Trophoblast cell (in vitro differentiated cells and primary cell): ENCODE results near the gene PLS1.

Experiments used
- DNase-seq, 2 donors: peaks; one replicate each; pipeline ENCODE4 v3.0.0-alpha.2; 2016
- H2AFZ ChIP-seq: 2 replicates; pipeline ENCODE4 v1.6.1; 2013; ENCODE audit warnings: low read length, moderate library complexity, mild to moderate bottlenecking; ENCODE audit not compliant: insufficient read depth, poor library complexity
- H2AK5ac ChIP-seq: 2 replicates; pipeline ENCODE4 v1.6.1; 2013; ENCODE audit warnings: mild to moderate bottlenecking, low read length
- H2BK120ac ChIP-seq: 2 replicates; pipeline ENCODE4 v1.6.1; 2013; ENCODE audit warnings: low read length, mild to moderate bottlenecking, moderate library complexity; ENCODE audit not compliant: insufficient read depth, poor library complexity
- H2BK12ac ChIP-seq: 2 replicates; pipeline ENCODE4 v1.6.1; 2013; ENCODE audit warnings: mild to moderate bottlenecking, low read length, moderate library complexity
- H2BK5ac ChIP-seq: 2 replicates; pipeline ENCODE4 v1.6.1; 2013; ENCODE audit warnings: low read length, low read depth, moderate library complexity, mild to moderate bottlenecking; ENCODE audit not compliant: poor library complexity
- H3K14ac ChIP-seq: 2 replicates; pipeline ENCODE4 v1.6.1; 2013; ENCODE audit warnings: mild to moderate bottlenecking, low read length
- H3K18ac ChIP-seq: 2 replicates; pipeline ENCODE4 v1.6.1; 2013; ENCODE audit warnings: mild to moderate bottlenecking, low read length
- H3K23ac ChIP-seq: 2 replicates; pipeline ENCODE4 v1.6.1; 2013; ENCODE audit warnings: low read length
- H3K27ac ChIP-seq: 2 replicates; pipeline ENCODE4 v1.5.1; 2013; ENCODE audit warnings: low read depth, mild to moderate bottlenecking, inconsistent platforms, low read length, moderate library complexity
- H3K27me3 ChIP-seq: 2 replicates; pipeline ENCODE4 v1.6.1; 2013; ENCODE audit warnings: inconsistent platforms, mild to moderate bottlenecking, low read length, moderate library complexity; ENCODE audit not compliant: insufficient read depth
- H3K36me3 ChIP-seq, 2 experiments: 1 replicate in 1 of 2; 2 replicates in 1 of 2; pipeline ENCODE4 v1.6.1; 2013; ENCODE audit warnings: low read length in 2 of 2, mild to moderate bottlenecking in 2 of 2, moderate library complexity in 1 of 2; ENCODE audit not compliant: insufficient read depth in 2 of 2, control insufficient read depth in 1 of 2
- H3K4ac ChIP-seq: 2 replicates; pipeline ENCODE4 v1.6.1; 2013; ENCODE audit warnings: low read depth, mild to moderate bottlenecking, low read length, moderate library complexity
- H3K4me1 ChIP-seq, 2 experiments: 1 replicate in 1 of 2; 2 replicates in 1 of 2; pipeline ENCODE4 v1.6.1; 2013; ENCODE audit warnings: low read length in 2 of 2, mild to moderate bottlenecking in 2 of 2, moderate library complexity in 1 of 2; ENCODE audit not compliant: insufficient read depth in 2 of 2, control insufficient read depth in 1 of 2
- H3K4me2 ChIP-seq: 2 replicates; pipeline ENCODE4 v1.6.1; 2013; ENCODE audit warnings: inconsistent platforms, mild to moderate bottlenecking, low read length, moderate library complexity
- H3K4me3 ChIP-seq: 2 replicates; pipeline ENCODE4 v1.5.1; 2013; ENCODE audit warnings: mild to moderate bottlenecking, low read depth, low read length, inconsistent platforms
- H3K79me1 ChIP-seq: one replicate; pipeline ENCODE4 v1.6.1; 2013; ENCODE audit warnings: low read length
- H3K79me2 ChIP-seq: 2 replicates; pipeline ENCODE4 v1.6.1; 2013; ENCODE audit warnings: low read length, mild to moderate bottlenecking; ENCODE audit not compliant: control insufficient read depth, insufficient read depth, poor library complexity
- H3K9ac ChIP-seq: 2 replicates; pipeline ENCODE4 v1.6.1; 2013; ENCODE audit warnings: mild to moderate bottlenecking, low read length
- H3K9me3 ChIP-seq: 2 replicates; pipeline ENCODE4 v1.6.1; 2013; ENCODE audit warnings: low read depth, mild to moderate bottlenecking, control low read depth, inconsistent platforms, low read length; ENCODE audit not compliant: insufficient read depth
- H4K12ac ChIP-seq: 2 replicates; pipeline ENCODE4 v1.6.1; 2013; ENCODE audit warnings: low read depth, mild to moderate bottlenecking, low read length, moderate library complexity
- H4K8ac ChIP-seq: 2 replicates; pipeline ENCODE4 v1.6.1; 2013; ENCODE audit warnings: low read depth, mild to moderate bottlenecking, low read length, moderate library complexity
- H4K91ac ChIP-seq: one replicate; pipeline ENCODE4 v1.6.1; 2013; ENCODE audit warnings: low read depth, mild to moderate bottlenecking, low read length, moderate library complexity
- WGBS: extraction: QIAGEN DNeasy Blood & Tissue Kit; methylation state at CpG from one replicate; pipeline ENCODE4 v1.1.7; 2013; ENCODE audit warnings: missing lambda C conversion rate; ENCODE audit not compliant: insufficient read length, insufficient coverage; ENCODE audit errors: extremely low coverage; 5-methylcytosine and 5-hydroxymethylcytosine counted together

Gene PLS1

DNA sequence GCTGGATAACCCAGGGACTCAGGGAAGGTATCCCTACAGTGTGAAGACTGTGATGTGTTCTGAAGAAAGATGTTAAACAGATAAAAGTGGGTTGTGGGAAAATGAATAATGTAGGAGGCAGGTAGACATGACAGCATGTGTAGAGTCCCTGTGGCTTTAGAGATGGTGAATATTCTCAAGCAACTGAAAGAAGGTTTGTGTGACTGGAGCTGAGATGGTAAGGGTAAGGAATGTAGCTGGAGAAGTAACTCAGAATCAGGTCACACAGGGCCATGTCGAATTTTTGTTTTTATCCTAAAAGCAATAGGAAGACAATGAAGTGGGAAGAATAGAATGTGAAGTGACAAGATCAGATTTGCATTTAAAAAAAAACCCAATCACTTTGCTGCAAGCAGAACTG, 73.9 kb downstream of the PLS1 start:
- Histone ChIP-seq H2BK5ac (no peak overlapping the region), H4K91ac (no peak overlapping the region), H2AFZ (no peak overlapping the region), H3K9me3 (no peaks in the 10 kb centered on the region), H3K27ac (no peak overlapping the region), H3K4me1 (no peaks in the 10 kb centered on the region), H3K27me3 (no peaks in the 10 kb centered on the region), H3K79me1 (no peaks in the 10 kb centered on the region), H3K79me2 (no peaks in the 10 kb centered on the region), H4K8ac (no peak overlapping the region), H3K4me3 (no peak overlapping the region), H2BK120ac (no peak overlapping the region), H3K36me3 (peaks cover 0 to 2% of the 10 kb centered on the region in 2 experiments), H3K4ac (no peak overlapping the region), H2BK12ac (no peak overlapping the region), H3K14ac (no peak overlapping the region), H3K18ac (no peak overlapping the region), H3K9ac (no peak overlapping the region), H4K12ac (no peak overlapping the region), H3K4me2 (no peak overlapping the region), H3K23ac (no peak overlapping the region), H2AK5ac (no peak overlapping the region)
- no peak for DNase-seq
- WGBS = no CpG with 5 or more reads among the region's 1 CpG

DNA sequence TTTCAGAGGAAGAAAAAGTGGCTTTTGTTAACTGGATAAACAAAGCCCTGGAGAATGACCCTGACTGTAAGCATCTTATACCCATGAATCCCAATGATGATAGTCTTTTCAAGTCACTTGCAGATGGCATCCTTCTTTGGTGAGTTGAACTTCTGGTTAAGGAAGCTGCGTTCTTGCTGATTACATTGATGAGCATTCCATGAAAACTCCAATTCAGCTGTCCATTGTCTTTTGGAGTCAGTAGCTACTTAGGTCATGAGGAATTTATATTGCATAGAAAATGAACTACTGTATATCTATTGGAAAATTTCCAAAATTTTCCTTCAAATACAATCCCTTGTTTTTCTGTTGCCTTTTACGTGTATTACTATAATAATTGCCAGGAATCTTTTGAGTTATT, 80.0 kb downstream of the PLS1 start:
- Histone ChIP-seq H2AFZ (no peak overlapping the region), H2BK5ac (no peak overlapping the region), H3K27ac (no peak overlapping the region), H3K18ac (no peak overlapping the region), H3K14ac (no peak overlapping the region), H2AK5ac (no peak overlapping the region), H4K91ac (no peak overlapping the region), H3K79me1 (no peaks in the 10 kb centered on the region), H2BK120ac (no peak overlapping the region), H3K4me2 (no peak overlapping the region), H3K4me1 (no peaks in the 10 kb centered on the region), H2BK12ac (no peak overlapping the region), H3K79me2 (no peaks in the 10 kb centered on the region), H3K36me3 (peaks cover 0 to 2% of the 10 kb centered on the region in 2 experiments), H3K23ac (no peak overlapping the region), H4K12ac (no peak overlapping the region), H3K27me3 (no peaks in the 10 kb centered on the region), H3K9ac (no peak overlapping the region), H3K4me3 (no peak overlapping the region), H3K4ac (no peak overlapping the region), H3K9me3 (no peaks in the 10 kb centered on the region), H4K8ac (no peak overlapping the region)
- no CpG with 5 or more reads among the region's 2 CpGs for WGBS
- no peak for DNase-seq

DNA sequence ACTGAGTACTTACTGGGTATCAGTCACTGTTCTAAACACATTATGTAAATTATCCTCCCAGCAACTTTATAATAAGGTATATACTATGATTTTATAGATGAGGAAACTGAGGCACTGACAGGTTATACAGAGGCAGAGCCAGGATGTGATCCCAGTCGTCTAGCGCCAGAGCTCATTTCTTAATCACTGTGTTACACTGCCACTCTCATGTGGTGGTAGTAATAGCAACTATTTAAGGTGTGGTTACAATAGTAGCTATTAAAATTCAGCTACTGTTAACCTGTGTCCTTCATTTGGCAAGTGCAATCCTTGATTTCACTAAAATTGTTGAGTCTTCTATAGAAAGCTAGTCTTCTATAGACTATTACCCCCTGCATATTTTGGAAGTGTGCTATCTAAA, 84.5 kb downstream of the PLS1 start:
- Histone ChIP-seq H2BK5ac (no peak overlapping the region), H2AK5ac (no peak overlapping the region), H4K91ac (no peak overlapping the region), H3K27me3 (no peaks in the 10 kb centered on the region), H3K4me1 (no peaks in the 10 kb centered on the region), H3K36me3 (no peaks in the 10 kb centered on the region), H3K79me1 (no peaks in the 10 kb centered on the region), H2AFZ (no peak overlapping the region), H3K27ac (no peak overlapping the region), H3K18ac (no peak overlapping the region), H3K23ac (no peak overlapping the region), H3K14ac (no peak overlapping the region), H3K4ac (no peak overlapping the region), H3K9ac (no peak overlapping the region), H3K4me2 (no peak overlapping the region), H2BK120ac (no peak overlapping the region), H4K8ac (no peak overlapping the region), H4K12ac (no peak overlapping the region), H3K9me3 (no peaks in the 10 kb centered on the region), H3K79me2 (no peaks in the 10 kb centered on the region), H2BK12ac (no peak overlapping the region), H3K4me3 (no peak overlapping the region)
- DNase-seq = no peak
- WGBS = no CpG with 5 or more reads among the region's 2 CpGs

DNA sequence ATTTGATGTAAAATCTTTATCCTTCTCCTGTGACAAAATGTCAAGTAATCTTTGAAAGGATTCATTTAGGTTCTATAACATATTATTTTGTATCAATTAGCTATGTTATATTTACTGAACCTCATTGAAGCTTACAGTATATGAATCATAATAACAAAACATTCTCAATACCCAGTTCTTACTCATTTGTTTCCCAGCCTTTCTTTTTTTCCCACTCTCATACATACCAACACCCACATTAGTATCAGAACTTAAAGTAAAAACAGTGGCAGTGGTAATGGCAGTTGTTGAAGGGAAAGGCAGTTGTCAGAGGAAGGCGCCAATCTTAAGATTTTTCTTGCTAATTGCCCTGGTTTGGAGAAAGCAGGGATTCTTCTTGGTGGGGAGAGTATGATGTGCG, 94.4 kb downstream of the PLS1 start:
- Histone ChIP-seq H3K4me1 (no peaks in the 10 kb centered on the region), H3K18ac (no peak overlapping the region), H3K79me1 (no peaks in the 10 kb centered on the region), H3K27ac (no peak overlapping the region), H2BK12ac (no peak overlapping the region), H2BK120ac (no peak overlapping the region), H2AK5ac (no peak overlapping the region), H4K8ac (no peak overlapping the region), H2AFZ (no peak overlapping the region), H3K9ac (no peak overlapping the region), H3K79me2 (no peaks in the 10 kb centered on the region), H4K12ac (no peak overlapping the region), H3K36me3 (no peaks in the 10 kb centered on the region), H4K91ac (no peak overlapping the region), H2BK5ac (no peak overlapping the region), H3K9me3 (no peaks in the 10 kb centered on the region), H3K4me2 (no peak overlapping the region), H3K23ac (no peak overlapping the region), H3K27me3 (no peaks in the 10 kb centered on the region), H3K4me3 (no peak overlapping the region), H3K14ac (no peak overlapping the region), H3K4ac (no peak overlapping the region)
- DNase-seq = no peak
- no CpG with 5 or more reads among the region's 2 CpGs for WGBS
